ENCODE measurements around the gene CKS2.

- TF ChIP-seq FOXA1 (IDR thresholded peaks at IDR 0.05): no peak
- no peak for TF ChIP-seq FOXK2 (IDR thresholded peaks at IDR 0.05)
- no peak for TF ChIP-seq BHLHE40 (IDR thresholded peaks at IDR 0.05; ENCODE audit: borderline replicate concordance)
- no peak for TF ChIP-seq ARNT (IDR thresholded peaks at IDR 0.05)
- no peak for TF ChIP-seq SUZ12 (IDR thresholded peaks at IDR 0.05)
- no peak for TF ChIP-seq TARDBP (IDR thresholded peaks at IDR 0.05)
- TF ChIP-seq ZNF384 (IDR thresholded peaks at IDR 0.05): no peak
- no peak for TF ChIP-seq SP1 (IDR thresholded peaks at IDR 0.05)
- TF ChIP-seq, protein P1, sequence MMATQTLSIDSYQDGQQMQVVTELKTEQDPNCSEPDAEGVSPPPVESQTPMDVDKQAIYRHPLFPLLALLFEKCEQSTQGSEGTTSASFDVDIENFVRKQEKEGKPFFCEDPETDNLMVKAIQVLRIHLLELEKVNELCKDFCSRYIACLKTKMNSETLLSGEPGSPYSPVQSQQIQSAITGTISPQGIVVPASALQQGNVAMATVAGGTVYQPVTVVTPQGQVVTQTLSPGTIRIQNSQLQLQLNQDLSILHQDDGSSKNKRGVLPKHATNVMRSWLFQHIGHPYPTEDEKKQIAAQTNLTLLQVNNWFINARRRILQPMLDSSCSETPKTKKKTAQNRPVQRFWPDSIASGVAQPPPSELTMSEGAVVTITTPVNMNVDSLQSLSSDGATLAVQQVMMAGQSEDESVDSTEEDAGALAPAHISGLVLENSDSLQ (IDR thresholded peaks at IDR 0.05): no peak
- no peak for TF ChIP-seq NFRKB (IDR thresholded peaks at IDR 0.05)
- TF ChIP-seq HDGF (IDR thresholded peaks at IDR 0.05; ENCODE audit: borderline replicate concordance): no peak
- TF ChIP-seq CTBP1 (IDR thresholded peaks at IDR 0.05; ENCODE audit: borderline replicate concordance): no peak
- TF ChIP-seq FOXM1 (IDR thresholded peaks at IDR 0.05; ENCODE audit: borderline replicate concordance): no peak
Observed at GRCh38 chr9:89273528-89274279, 37.3 kb upstream of the CKS2 start.

All from HEK293T (cell line).